MCF 10A (cell line): Measurements from ENCODE around the gene GNG7. TPM values are rescaled to one million over a fixed set of nuclear protein-coding genes. Genes with fewer than 3 reads are reported as not detected.
A peak's percentile ranks its signal among the peaks of the same experiment; 100 is the strongest.

Source experiments
- BruUV-seq: library from RNA; stranded (reverse); fragments of 400-500 nt; replicated peaks from 2 replicates; lab custom pipeline; 2021; lab: Mats Ljungman, UMichigan
- CTCF ChIA-PET: fragments of 300-600 bp; sonication (Branson Sonifier 250); formaldehyde crosslinking; extraction: SDS; loops from one replicate; lab custom pipeline; 2021; ENCODE audit warnings: antibody characterized with exemption, inconsistent platforms; lab: Yijun Ruan, JAX
- POLR2A ChIA-PET: fragments of 300-600, 350-650 bp; sonication (Branson Sonifier 250); formaldehyde crosslinking; extraction: SDS; loops from one replicate; lab custom pipeline; 2020; ENCODE audit warnings: antibody characterized with exemption, inconsistent platforms; lab: Yijun Ruan, JAX
- DNase-seq: peaks from one replicate; pipeline ENCODE4 v3.0.0-alpha.2; 2018; ENCODE audit not compliant: unreplicated experiment
- H3K27ac Mint-ChIP-seq: one replicate; pipeline ENCODE4 v1.8.0; 2022; ENCODE audit warnings: mild to moderate bottlenecking, low read depth, mixed read lengths; ENCODE audit not compliant: unreplicated experiment
- H3K27me3 Mint-ChIP-seq: one replicate; pipeline ENCODE4 v1.8.0; 2022; ENCODE audit warnings: mixed read lengths; ENCODE audit not compliant: insufficient read depth, unreplicated experiment
- H3K36me3 Mint-ChIP-seq: one replicate; pipeline ENCODE4 v1.8.0; 2022; ENCODE audit warnings: mild to moderate bottlenecking, moderate library complexity, mixed read lengths; ENCODE audit not compliant: insufficient read depth, unreplicated experiment
- H3K4me1 Mint-ChIP-seq: one replicate; pipeline ENCODE4 v1.8.0; 2022; ENCODE audit warnings: mixed read lengths; ENCODE audit not compliant: insufficient read depth, unreplicated experiment
- H3K4me3 Mint-ChIP-seq: one replicate; pipeline ENCODE4 v1.8.0; 2022; ENCODE audit warnings: mild to moderate bottlenecking, moderate library complexity, mixed read lengths; ENCODE audit not compliant: unreplicated experiment
- H3K9me3 Mint-ChIP-seq: one replicate; pipeline ENCODE4 v1.8.0; 2022; ENCODE audit warnings: mixed read lengths; ENCODE audit not compliant: unreplicated experiment
- CTCF ChIP-seq: fragments of 200-600 bp; IDR thresholded peaks from one replicate; pipeline ENCODE4 v1.8.0; 2022; ENCODE audit warnings: antibody characterized with exemption, mild to moderate bottlenecking; ENCODE audit not compliant: unreplicated experiment
- intact Hi-C: fragments of 100-400 bp; cut with micrococcal nuclease; formaldehyde crosslinking; loops from 2 replicates; pipeline ENCODE4 v1.14.1; 2022
- total RNA-seq: library from RNA; stranded (reverse); gene quantifications from 2 replicates; pipeline ENCODE4 v1.2.3, GENCODE V29; 2022

Gene GNG7
- total RNA-seq, 1 experiment from 2014 or later = 0.51 TPM

GRCh38 chr19:2711172-2711874, 8.8 kb upstream of the GNG7 start:
- Mint-ChIP-seq H3K36me3 (no peaks in the 10 kb centered on the region), H3K4me3 (no peak overlapping the region), H3K4me1 (no peaks in the 10 kb centered on the region), H3K9me3 (peaks cover 9% of the 10 kb centered on the region), H3K27me3 (no peaks in the 10 kb centered on the region), H3K27ac (no peak overlapping the region)
- BruUV-seq = no TSS peak
- no peak for TF ChIP-seq CTCF
- POLR2A ChIA-PET = no interaction called here
- intact Hi-C loops = no loop called here
- CTCF ChIA-PET = interaction anchor here (0.6 kb wide), 1 partner anchor 547 kb away, joined by 3 read pairs; no protein-coding TSS in a partner anchor
- peak; percentile 30 for DNase-seq

DNA sequence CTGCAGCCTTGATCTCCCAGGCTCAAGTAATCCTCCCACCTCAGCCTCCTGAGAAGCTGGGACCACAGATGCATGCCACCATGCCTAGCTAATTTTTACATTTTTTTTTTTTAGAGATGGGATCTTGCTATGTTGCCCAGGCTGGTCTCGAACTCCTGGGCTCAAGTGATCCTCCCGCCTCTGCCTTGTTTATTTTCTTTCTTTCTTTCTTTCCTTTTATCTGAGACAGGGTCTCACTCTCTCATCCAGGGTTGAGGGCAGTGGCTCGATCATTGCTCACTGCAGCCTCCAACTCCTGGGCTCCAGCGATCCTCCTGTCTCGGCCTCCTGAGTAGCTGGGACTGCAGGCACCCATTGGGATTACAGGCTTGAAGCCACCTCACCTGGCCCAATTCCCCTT, 3.8 kb upstream of the GNG7 start:
- no peaks in the 10 kb centered on the region for H3K4me1 Mint-ChIP-seq
- H3K9me3 Mint-ChIP-seq = no peaks in the 10 kb centered on the region
- no peak overlapping the region for H3K27ac Mint-ChIP-seq
- ChIA-PET POLR2A (no interaction called here), CTCF (interaction anchor here (0.5 kb wide), 1 partner anchor 7 kb away, joined by 3 read pairs; no protein-coding TSS in a partner anchor)
- H3K27me3 Mint-ChIP-seq = peaks cover 9% of the 10 kb centered on the region
- no TSS peak for BruUV-seq
- no peak overlapping the region for H3K4me3 Mint-ChIP-seq
- no peak for TF ChIP-seq CTCF
- intact Hi-C loops = no loop called here
- no peak for DNase-seq
- H3K36me3 Mint-ChIP-seq = peaks cover 7% of the 10 kb centered on the region

DNA sequence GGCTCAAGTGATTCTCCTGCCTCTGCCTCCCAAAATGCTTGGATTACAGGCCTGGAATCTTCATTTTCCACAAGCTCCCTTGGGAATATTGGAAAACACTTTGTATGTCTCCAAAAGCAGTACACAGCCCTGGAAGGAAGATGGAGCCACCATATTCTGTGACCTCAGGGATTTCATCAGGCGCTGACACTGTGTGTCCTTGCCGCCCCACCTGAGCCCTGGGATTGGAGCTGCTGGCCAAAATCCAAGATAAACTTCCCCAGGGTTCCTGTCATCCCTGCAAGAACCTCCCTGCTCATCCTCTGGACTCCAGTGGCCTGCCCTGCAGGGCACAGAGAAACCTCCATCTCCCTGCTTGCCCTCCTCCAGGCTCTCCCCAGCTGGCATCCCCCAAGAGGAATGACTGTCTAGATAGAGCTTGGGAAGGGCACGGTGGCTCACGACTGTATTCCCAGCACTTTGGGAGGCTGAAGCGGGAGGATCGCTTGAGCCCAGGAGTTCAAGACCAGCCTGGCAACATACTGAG, 1.3 kb upstream of the GNG7 start:
- Mint-ChIP-seq H3K27me3 (peaks cover 23% of the 10 kb centered on the region), H3K4me3 (no peak overlapping the region), H3K9me3 (no peaks in the 10 kb centered on the region), H3K4me1 (no peaks in the 10 kb centered on the region), H3K36me3 (peaks cover 7% of the 10 kb centered on the region), H3K27ac (no peak overlapping the region)
- POLR2A ChIA-PET = no interaction called here
- no peak for TF ChIP-seq CTCF
- intact Hi-C loops = no loop called here
- BruUV-seq = no TSS peak
- CTCF ChIA-PET = interaction anchor here (0.6 to 0.9 kb wide), 4 partner anchors 14 to 67 kb away, joined by 3 to 4 read pairs (median 3); no protein-coding TSS in a partner anchor
- DNase-seq = peak; percentile 34

DNA sequence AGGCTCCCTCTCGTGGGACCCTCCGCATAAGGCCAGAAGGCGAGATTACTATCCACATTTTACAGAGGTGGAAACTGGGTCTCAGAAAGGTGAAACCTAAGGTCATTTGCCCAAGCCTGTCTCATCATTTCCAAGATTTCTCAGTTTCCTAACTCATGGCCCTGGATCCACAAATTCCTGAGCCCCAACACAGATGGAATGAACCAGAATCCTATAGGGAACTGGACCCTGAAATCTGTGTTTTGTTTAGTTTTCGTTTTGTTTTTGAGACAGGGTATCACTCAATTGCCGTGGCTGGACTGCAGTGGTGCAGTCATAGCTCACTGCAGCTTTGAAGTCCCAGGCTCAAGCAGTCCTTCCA, 563 bp upstream of the GNG7 start:
- ChIA-PET CTCF (interaction anchor here (0.9 kb wide), 1 partner anchor 67 kb away, joined by 3 read pairs; no protein-coding TSS in a partner anchor), POLR2A (interaction anchor here (0.7 kb wide), 1 partner anchor 92 kb away, joined by 3 read pairs; no protein-coding TSS in a partner anchor)
- Mint-ChIP-seq H3K27ac (no peak overlapping the region), H3K4me3 (peak overlapping the region; percentile 44), H3K27me3 (peaks cover 23% of the 10 kb centered on the region), H3K36me3 (peaks cover 7% of the 10 kb centered on the region), H3K9me3 (no peaks in the 10 kb centered on the region), H3K4me1 (no peaks in the 10 kb centered on the region)
- no peak for TF ChIP-seq CTCF
- no peak for DNase-seq
- no TSS peak for BruUV-seq
- intact Hi-C loops = no loop called here
